Small intestine (tissue), 7 donors: ENCODE measurements around the gene FADS1. TPM values are rescaled to one million over a fixed set of nuclear protein-coding genes. Genes with fewer than 3 reads are reported as not detected.
A peak's percentile ranks its signal among the peaks of the same experiment; 100 is the strongest.

Experiments used
- DNase-seq, 2 donors: peaks; one replicate each; pipeline versions ENCODE4 v3.0.0 to v3.0.0-alpha.2; 2013
- FAIRE-seq: peaks from 2 replicates; lab custom pipeline; 2012; peaks lifted over from hg19 to GRCh38; lab: Jason Lieb, UNC
- H3K27ac ChIP-seq, 3 donors: one replicate each; pipeline ENCODE4 v1.5.1; 2013; ENCODE audit warnings: low read length in 2 of 3, mild to moderate bottlenecking in 2 of 3, control low read depth in 1 of 3, inconsistent platforms in 1 of 3, low read depth in 1 of 3, moderate library complexity in 1 of 3
- H3K27me3 ChIP-seq, 3 donors: one replicate each; pipeline ENCODE4 v1.6.1; 2013; ENCODE audit warnings: low read length in 3 of 3, inconsistent platforms in 1 of 3; ENCODE audit not compliant: control insufficient read depth in 3 of 3, insufficient read depth in 3 of 3
- H3K36me3 ChIP-seq, 3 donors: one replicate each; pipeline ENCODE4 v1.6.1; 2013; ENCODE audit warnings: low read length in 3 of 3, inconsistent platforms in 1 of 3, low read depth in 1 of 3, mild to moderate bottlenecking in 1 of 3, moderate library complexity in 1 of 3; ENCODE audit not compliant: control insufficient read depth in 3 of 3, insufficient read depth in 2 of 3
- H3K4me1 ChIP-seq, 3 donors: one replicate each; pipeline ENCODE4 v1.6.1; 2013; ENCODE audit warnings: low read length in 2 of 3, inconsistent platforms in 1 of 3, low read depth in 1 of 3, mild to moderate bottlenecking in 1 of 3, moderate library complexity in 1 of 3; ENCODE audit not compliant: control insufficient read depth in 3 of 3, insufficient read depth in 2 of 3
- H3K4me3 ChIP-seq, 3 donors: one replicate each; pipeline ENCODE4 v1.5.1; 2013; ENCODE audit warnings: low read length in 3 of 3, control low read depth in 1 of 3, inconsistent platforms in 1 of 3, low read depth in 1 of 3, mild to moderate bottlenecking in 1 of 3, moderate library complexity in 1 of 3
- H3K9me3 ChIP-seq, 2 donors: one replicate each; pipeline ENCODE4 v1.6.1; 2013; ENCODE audit warnings: low read depth in 1 of 2, low read length in 1 of 2; ENCODE audit not compliant: control insufficient read depth in 2 of 2, insufficient read depth in 1 of 2
- WGBS, 3 donors: extraction: QIAGEN DNeasy Blood & Tissue Kit; methylation state at CpG; one replicate each; pipeline ENCODE4 v1.1.7; 2013; 5-methylcytosine and 5-hydroxymethylcytosine counted together
- polyA plus RNA-seq, 4 donors: library from polyadenylated mRNA; stranded (reverse) in 3 of 4; unstranded in 1 of 4; fragments of 200-250 nt in 3 of 4; fragments of 120-200 nt in 1 of 4; gene quantifications; one replicate each; pipeline versions ENCODE4 v1.2.1 to v1.2.3, GENCODE V29; 2013
- donor health status: healthy with polysubstance abuse.
- donor health status: control.
- donor health status: control.
- donor health status: Bipolar disorder and iron deficiency.
- donor health status: healthy.

Gene FADS1
- polyA plus RNA-seq, 4 donors, result 0.45 to 15.9 (median 2.1) TPM

DNA sequence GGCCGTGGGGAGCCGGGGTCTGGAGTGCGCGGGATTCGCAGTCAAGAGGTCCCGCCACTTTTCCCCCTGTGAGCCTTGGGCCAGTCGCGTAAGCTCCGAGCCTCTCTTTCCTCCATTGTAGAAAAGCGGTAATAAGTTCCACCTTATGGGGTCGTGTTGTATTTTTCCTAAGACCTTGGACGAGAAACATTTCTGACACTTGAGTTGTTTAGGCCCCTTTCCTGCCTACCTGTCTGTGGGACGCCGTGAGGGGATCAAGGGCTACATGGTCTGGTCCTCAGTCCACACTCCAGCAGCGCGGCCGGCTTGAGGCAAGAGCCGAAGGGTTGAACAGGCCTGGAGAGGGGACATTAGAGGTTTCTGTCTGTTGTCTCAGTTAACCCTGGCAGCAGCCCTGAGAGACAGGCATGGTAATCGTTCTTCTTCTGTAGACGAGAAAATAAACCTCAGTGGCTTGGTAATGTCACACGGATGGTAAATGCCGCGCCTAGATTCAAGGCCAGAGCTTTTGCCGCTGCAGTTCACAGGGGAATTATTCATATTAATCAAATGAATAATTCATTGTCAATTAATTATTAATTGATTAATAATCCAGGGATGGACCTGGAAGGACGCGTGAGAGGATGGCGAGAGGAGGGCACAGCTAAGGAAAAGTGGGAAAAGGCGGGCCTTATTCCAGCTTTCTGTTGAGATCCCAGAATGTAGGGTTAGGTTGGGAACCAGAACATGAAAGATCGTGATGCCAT lies 23.5 kb downstream of the FADS1 start:
- peaks cover 2 to 43% (median 4%) of the 10 kb centered on the region in 3 donors for H3K36me3 ChIP-seq
- FAIRE-seq, result no peak

DNA sequence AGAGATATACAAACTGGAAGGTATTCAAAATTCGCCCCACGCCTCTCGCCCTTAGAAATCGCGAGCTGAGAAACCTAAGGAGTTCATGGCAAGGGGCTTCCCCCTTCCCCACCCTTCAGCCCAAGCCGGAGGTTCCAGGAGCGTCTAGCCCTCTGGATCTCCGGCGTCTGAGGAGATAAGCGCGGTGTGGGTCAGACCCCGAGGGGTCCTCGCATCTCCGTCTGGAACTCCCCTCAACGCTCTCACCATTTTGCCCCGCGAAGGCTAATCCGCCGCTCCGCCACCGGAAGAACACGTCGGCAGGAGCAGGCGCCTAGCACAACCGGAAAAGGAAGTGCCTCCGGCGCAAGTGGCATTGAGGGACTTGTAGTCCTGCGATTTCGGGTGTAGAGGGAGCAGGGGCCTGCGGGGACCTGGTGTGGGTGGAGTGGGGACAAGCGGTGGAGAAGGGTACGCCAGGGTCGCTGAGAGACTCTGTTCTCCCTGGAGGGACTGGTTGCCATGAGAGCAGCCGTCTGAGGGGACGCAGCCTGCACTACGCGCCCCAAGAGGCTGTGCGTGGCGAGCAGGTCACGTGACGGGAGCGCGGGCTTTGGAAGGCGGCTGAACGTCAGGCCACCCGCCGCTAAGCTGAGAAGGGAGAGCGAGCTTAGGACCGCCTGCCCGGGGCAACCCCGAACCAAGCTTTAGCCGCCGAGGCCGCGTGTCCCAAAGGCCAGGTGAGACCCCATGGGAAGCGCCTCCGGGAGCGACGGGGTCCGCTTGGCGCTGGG lies 24.3 kb downstream of the FADS1 start, which contains the start of the genes FEN1 and TMEM258:
FEN1 (plus strand) TSS at position 602 of the 773 bp plus-strand sequence. CDS start 2,451 bp downstream, outside the sequence.
TMEM258 (minus strand) TSS at position 290 of the 773 bp plus-strand sequence; CDS start at position 249, 41 bp downstream.
- Histone ChIP-seq H3K36me3 (peaks cover 2 to 48% (median 5%) of the 10 kb centered on the region in 3 donors), H3K27ac (peak within 1 kb of the TSS; percentile 72 to 99 (median 96)), H3K27me3 (no peaks in the 10 kb centered on the region), H3K4me3 (peak within 1 kb of the TSS; percentile 56 to 81 (median 80)), H3K4me1 (peaks cover 0 to 17% (median 0%) of the 10 kb centered on the region in 3 donors), H3K9me3 (no peaks in the 10 kb centered on the region)
- FAIRE-seq (no peak), DNase-seq (peak; percentile 92 to 97)
- WGBS, 3 donors, result 0% methylated on average over 53 to 61 of the region's 61 CpGs

More for the DNA sequence above, 23.5 kb downstream of the FADS1 start:
- no peak for DNase-seq
- H3K27me3 ChIP-seq, result no peaks in the 10 kb centered on the region
- 2 to 3% (median 3%) methylated on average over 29 of the region's 29 CpGs for WGBS, 3 donors
- H3K4me1 ChIP-seq, result peaks cover 0 to 18% (median 0%) of the 10 kb centered on the region in 3 donors
- peak overlapping the region in 2 of 3 donors; percentile 96 to 99 for H3K27ac ChIP-seq
- H3K9me3 ChIP-seq, result no peaks in the 10 kb centered on the region
- H3K4me3 ChIP-seq, result peak overlapping the region; percentile 56 to 81 (median 80)

DNA sequence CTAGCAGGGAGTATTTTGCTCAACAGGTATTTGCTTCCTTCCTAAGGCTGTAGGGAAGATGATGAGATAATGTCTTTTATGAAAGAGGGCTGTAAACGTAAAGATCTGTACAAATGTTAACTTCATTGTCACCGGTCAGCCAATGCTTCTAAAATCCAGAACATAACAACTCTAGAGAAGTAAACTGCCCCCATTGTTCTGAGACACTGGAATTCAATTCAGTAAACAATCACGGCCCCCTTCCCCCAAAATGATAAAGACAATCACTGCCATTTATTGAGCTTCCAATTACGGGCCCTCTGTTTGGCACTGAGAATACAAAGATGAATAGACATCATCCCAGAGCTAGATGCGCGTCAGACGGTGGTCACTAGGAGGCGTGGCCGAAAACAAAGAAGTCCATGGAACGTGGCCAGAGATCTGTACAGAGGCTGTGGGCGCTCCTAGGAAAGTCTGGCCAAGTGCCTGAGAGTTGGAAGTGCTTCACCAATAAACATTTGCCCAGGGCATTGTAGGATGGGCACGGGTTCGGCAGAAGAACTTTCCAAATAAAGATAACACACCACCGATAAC lies 25.0 kb downstream of the FADS1 start:
- peak overlapping the region; percentile 56 to 81 (median 80) for H3K4me3 ChIP-seq
- DNase-seq (peak; percentile 53 to 86), FAIRE-seq (no peak)
- H3K27ac ChIP-seq, result peak overlapping the region; percentile 72 to 99 (median 96)
- WGBS, 3 donors, result 1 to 3% (median 2%) methylated on average over 14 of the region's 14 CpGs
- peaks cover 0 to 15% (median 0%) of the 10 kb centered on the region in 3 donors for H3K4me1 ChIP-seq
- H3K9me3 ChIP-seq, result no peaks in the 10 kb centered on the region
- H3K36me3 ChIP-seq, result peaks cover 2 to 54% (median 5%) of the 10 kb centered on the region in 3 donors
- no peaks in the 10 kb centered on the region for H3K27me3 ChIP-seq

GRCh38 chr11:61787928-61788491 lies 28.8 kb downstream of the FADS1 start:
- Histone ChIP-seq H3K36me3 (peaks cover 8 to 78% (median 11%) of the 10 kb centered on the region in 3 donors), H3K9me3 (no peaks in the 10 kb centered on the region), H3K27ac (no peak overlapping the region), H3K27me3 (no peaks in the 10 kb centered on the region), H3K4me1 (peaks cover 0 to 6% (median 0%) of the 10 kb centered on the region in 3 donors), H3K4me3 (no peak overlapping the region)
- DNase-seq (peak; percentile 65 to 82), FAIRE-seq (no peak)
- WGBS, 3 donors, result 36 to 47% (median 43%) methylated on average over 9 of the region's 9 CpGs

GRCh38 chr11:61785837-61786402 lies 30.9 kb downstream of the FADS1 start:
- no peak overlapping the region for H3K4me3 ChIP-seq
- 83 to 85% (median 84%) methylated on average over 11 of the region's 11 CpGs for WGBS, 3 donors
- no peaks in the 10 kb centered on the region for H3K27me3 ChIP-seq
- H3K9me3 ChIP-seq, result no peaks in the 10 kb centered on the region
- DNase-seq (no peak), FAIRE-seq (no peak)
- no peak overlapping the region for H3K27ac ChIP-seq
- H3K36me3 ChIP-seq, result peaks cover 9 to 99% (median 11%) of the 10 kb centered on the region in 3 donors
- H3K4me1 ChIP-seq, result no peaks in the 10 kb centered on the region

- Histone ChIP-seq H3K27ac (no peak overlapping the region), H3K4me1 (no peaks in the 10 kb centered on the region), H3K9me3 (no peaks in the 10 kb centered on the region), H3K36me3 (peaks cover 9 to 100% (median 14%) of the 10 kb centered on the region in 3 donors), H3K27me3 (no peaks in the 10 kb centered on the region), H3K4me3 (no peak overlapping the region)
- 70 to 79% (median 72%) methylated on average over 7 of the region's 7 CpGs for WGBS, 3 donors
- no peak for DNase-seq
- FAIRE-seq, result no peak
Observed at GRCh38 chr11:61784506-61784805, 32.3 kb downstream of the FADS1 start.

GRCh38 chr11:61783717-61784505 lies 32.9 kb downstream of the FADS1 start:
- DNase-seq, result no peak
- no peaks in the 10 kb centered on the region for H3K9me3 ChIP-seq
- H3K27ac ChIP-seq, result no peak overlapping the region
- H3K36me3 ChIP-seq, result peaks cover 9 to 100% (median 15%) of the 10 kb centered on the region in 3 donors
- H3K4me1 ChIP-seq, result no peaks in the 10 kb centered on the region
- no peak overlapping the region for H3K4me3 ChIP-seq
- no peak for FAIRE-seq
- WGBS, 3 donors, result 71 to 74% (median 74%) methylated on average over 13 of the region's 13 CpGs
- no peaks in the 10 kb centered on the region for H3K27me3 ChIP-seq
